ENCODE data around the gene ITIH5.

ITIH5 gene

DNA sequence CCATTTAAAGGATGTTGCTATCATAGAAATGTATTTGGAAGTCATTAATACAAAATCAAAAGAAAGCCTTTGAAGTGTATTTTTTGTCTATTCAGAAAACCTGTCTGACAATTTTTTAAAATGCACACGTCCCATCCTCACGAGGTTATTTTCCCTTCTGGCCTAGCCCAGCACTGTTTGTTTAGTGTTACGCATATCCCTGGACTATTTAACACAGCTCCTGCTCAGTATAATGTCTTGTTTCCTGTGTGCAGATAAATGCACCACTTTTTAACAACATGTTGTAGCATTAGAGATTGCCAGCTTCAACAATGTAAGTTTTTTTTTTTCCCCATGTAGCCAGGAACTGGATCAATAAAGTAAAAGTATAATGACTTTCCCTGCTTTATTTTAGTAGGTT is 153.3 kb downstream of the ITIH5 start:
- DNase-seq = no peak

GRCh38 chr10:7512487-7512886 is 154.3 kb downstream of the ITIH5 start:
- no peak for DNase-seq

DNA sequence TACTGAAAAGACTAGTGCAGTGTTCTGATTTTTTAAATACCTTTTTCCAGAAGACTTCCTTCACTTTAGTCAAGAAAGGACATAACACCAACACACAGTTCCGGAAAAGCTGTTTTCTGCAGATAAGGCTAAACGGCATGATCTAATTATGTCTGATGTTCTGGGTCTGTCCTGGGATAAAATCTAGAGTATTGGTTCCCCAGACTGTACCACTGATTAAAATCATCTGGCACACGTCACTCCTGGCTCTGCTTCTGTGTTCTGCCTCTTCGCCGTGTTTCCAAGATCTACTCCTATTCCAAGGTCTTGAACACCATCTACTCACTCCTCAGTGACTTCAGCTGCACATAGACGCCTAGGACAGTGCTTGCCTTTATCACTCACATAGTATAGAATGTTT is 155.2 kb downstream of the ITIH5 start:
- no peak for DNase-seq
